ENCODE data around the gene KDM3A.

GRCh38 chr2:86485802-86486201 lies 44.6 kb downstream of the KDM3A start:
- TF ChIP-seq POLR2A (IDR thresholded peaks at IDR 0.05) (no peak), CTCF (IDR thresholded peaks at IDR 0.05) (no peak)
